ENCODE data around the gene SERAC1.
A peak's percentile ranks its signal among the peaks of the same experiment; 100 is the strongest.
"Not testable (repeated sequence)": the region's sequence is repeated elsewhere in the genome, so short reads cannot be mapped to it uniquely, and the experiment has no call there.

SERAC1 gene
- 5.1 to 9.0 reads per million in 2 donors for total RNA-seq

- DNase-seq = no peak
Observed at GRCh38 chr6:158168040-158168289, at the start of gene SERAC1. Gene SERAC1, minus strand, starts transcription at chr6:158168262. Its CDS starts 9,899 bp downstream, at chr6:158158363.

GRCh38 chr6:158213925-158214674 lies 46.0 kb upstream of the SERAC1 start:
- peak; percentile 25 for DNase-seq

GRCh38 chr6:158211273-158212055 lies 43.4 kb upstream of the SERAC1 start:
- no peak for DNase-seq

- not testable (repeated sequence) for DNase-seq
Observed at GRCh38 chr6:158209582-158210333, 41.7 kb upstream of the SERAC1 start.

GRCh38 chr6:158208226-158209030 lies 40.4 kb upstream of the SERAC1 start:
- not testable (repeated sequence) for DNase-seq

GRCh38 chr6:158207422-158207788 lies 39.3 kb upstream of the SERAC1 start:
- no peak for DNase-seq

- no peak for DNase-seq
Observed at GRCh38 chr6:158206740-158207421, 38.8 kb upstream of the SERAC1 start.

GRCh38 chr6:158205169-158205944 lies 37.3 kb upstream of the SERAC1 start:
- no peak for DNase-seq

GRCh38 chr6:158198461-158198860 lies 30.4 kb upstream of the SERAC1 start:
- DNase-seq = no peak

- DNase-seq = no peak
Observed at GRCh38 chr6:158194487-158195280, 26.6 kb upstream of the SERAC1 start.

GRCh38 chr6:158191761-158192160 lies 23.7 kb upstream of the SERAC1 start:
- DNase-seq = no peak

- DNase-seq = no peak
Observed at GRCh38 chr6:158191032-158191431, 23.0 kb upstream of the SERAC1 start.

- DNase-seq = no peak
Observed at GRCh38 chr6:158188591-158188990, 20.5 kb upstream of the SERAC1 start.

GRCh38 chr6:158185729-158186456 lies 17.8 kb upstream of the SERAC1 start:
- DNase-seq = no peak

GRCh38 chr6:158184608-158185007 lies 16.5 kb upstream of the SERAC1 start:
- no peak for DNase-seq

- DNase-seq = not testable (repeated sequence)
Observed at GRCh38 chr6:158183174-158183972, 15.3 kb upstream of the SERAC1 start.

- not testable (repeated sequence) for DNase-seq
Observed at GRCh38 chr6:158177712-158178111, 9.7 kb upstream of the SERAC1 start.

- DNase-seq = no peak
Observed at GRCh38 chr6:158175111-158175510, 7.0 kb upstream of the SERAC1 start.

GRCh38 chr6:158174514-158174913 lies 6.5 kb upstream of the SERAC1 start:
- no peak for DNase-seq

All from T-helper 9 cell (primary cell).